Measurements from ENCODE around the gene ATE1.

Gene ATE1

DNA sequence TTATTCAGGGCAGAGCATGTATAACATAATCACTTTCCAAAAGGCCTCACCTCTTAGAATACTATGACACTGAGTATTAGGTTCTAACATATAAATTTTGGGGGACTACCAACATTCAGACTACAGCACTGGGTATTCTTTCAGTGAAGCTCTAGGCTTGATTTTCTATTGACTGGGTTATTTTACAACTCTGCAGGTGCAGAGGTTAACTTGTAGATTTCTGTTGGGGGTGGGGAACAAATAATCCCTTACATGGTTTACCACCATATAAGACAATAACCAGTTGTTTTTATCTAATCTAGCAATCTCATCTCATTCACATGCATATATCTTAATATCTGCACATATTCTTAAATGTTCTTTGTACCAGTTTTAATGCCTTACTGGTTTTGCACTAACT is 73.9 kb downstream of the ATE1 start:
- TF ChIP-seq, protein P1, sequence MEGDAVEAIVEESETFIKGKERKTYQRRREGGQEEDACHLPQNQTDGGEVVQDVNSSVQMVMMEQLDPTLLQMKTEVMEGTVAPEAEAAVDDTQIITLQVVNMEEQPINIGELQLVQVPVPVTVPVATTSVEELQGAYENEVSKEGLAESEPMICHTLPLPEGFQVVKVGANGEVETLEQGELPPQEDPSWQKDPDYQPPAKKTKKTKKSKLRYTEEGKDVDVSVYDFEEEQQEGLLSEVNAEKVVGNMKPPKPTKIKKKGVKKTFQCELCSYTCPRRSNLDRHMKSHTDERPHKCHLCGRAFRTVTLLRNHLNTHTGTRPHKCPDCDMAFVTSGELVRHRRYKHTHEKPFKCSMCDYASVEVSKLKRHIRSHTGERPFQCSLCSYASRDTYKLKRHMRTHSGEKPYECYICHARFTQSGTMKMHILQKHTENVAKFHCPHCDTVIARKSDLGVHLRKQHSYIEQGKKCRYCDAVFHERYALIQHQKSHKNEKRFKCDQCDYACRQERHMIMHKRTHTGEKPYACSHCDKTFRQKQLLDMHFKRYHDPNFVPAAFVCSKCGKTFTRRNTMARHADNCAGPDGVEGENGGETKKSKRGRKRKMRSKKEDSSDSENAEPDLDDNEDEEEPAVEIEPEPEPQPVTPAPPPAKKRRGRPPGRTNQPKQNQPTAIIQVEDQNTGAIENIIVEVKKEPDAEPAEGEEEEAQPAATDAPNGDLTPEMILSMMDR (IDR thresholded peaks at IDR 0.05; ENCODE audit: low read length, missing control alignments) = no peak
- DNase-seq (ENCODE audit: low read depth) = no peak
- no peak overlapping the region for H3K4me3 ChIP-seq (replicated peaks; ENCODE audit: low read depth, low read length)

DNA sequence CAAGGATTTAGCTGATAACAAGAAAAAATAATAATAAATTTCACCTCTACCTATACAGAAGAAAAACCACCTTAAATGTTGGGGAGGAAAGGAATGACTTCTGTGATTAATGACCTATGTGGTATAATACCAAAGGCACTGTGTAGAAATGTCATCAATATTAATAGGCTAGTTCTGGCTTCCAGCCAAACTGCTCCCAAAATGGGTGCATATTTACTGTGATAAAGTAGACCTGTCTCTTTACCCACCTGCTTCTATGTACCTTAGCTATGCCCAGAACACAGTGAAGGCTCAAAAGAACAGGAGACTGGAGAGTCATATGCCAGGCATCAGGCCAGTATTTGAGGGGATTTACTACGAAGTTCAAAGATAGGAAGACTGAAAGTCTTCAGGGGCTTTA is 76.0 kb downstream of the ATE1 start:
- no peak for DNase-seq (ENCODE audit: low read depth)
- no peak overlapping the region for H3K4me3 ChIP-seq (replicated peaks; ENCODE audit: low read depth, low read length)
- TF ChIP-seq, protein P1 (IDR thresholded peaks at IDR 0.05; ENCODE audit: low read length, missing control alignments) = no peak

DNA sequence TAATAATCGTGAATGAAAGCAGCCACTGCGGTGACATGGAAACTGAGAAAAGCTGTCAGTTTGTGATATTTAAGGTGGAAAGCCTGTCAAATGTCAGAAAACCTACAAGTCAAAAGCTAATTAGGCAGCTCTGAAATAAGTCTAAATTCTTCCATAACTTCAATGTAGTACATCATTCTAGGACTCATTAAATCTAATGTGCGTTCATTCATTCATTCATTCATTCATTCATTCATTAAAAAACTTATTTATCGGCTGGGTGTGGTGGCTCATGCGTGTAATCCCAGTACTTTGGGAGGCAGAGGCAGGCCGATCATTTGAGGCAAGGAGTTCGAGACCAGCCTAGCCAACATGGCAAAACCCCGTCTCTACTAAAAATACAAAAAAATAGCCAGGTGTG is 79.7 kb downstream of the ATE1 start:
- no peak overlapping the region for H3K4me3 ChIP-seq (replicated peaks; ENCODE audit: low read depth, low read length)
- TF ChIP-seq, protein P1 (IDR thresholded peaks at IDR 0.05; ENCODE audit: low read length, missing control alignments) = no peak
- no peak for DNase-seq (ENCODE audit: low read depth)

DNA sequence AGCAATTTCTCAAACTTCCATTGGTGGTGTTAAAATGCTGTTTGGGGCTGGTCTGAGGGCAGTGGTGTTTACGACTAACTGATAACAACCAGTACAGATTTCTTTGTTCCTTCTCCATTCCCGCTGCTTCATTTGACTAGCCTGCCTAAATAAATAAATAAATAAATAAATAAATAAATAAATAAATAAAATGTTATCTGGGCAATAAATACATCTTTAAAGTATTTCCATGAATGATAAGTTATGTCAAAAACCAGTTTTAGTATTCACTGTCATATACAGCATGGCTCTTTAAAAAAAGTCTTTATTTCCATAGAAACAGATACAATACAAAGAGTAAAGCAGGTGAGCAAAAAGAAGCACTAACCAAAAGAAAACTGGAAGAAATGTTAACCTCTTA is 81.3 kb downstream of the ATE1 start:
- TF ChIP-seq, protein P1 (IDR thresholded peaks at IDR 0.05; ENCODE audit: low read length, missing control alignments) = no peak
- no peak overlapping the region for H3K4me3 ChIP-seq (replicated peaks; ENCODE audit: low read depth, low read length)
- no peak for DNase-seq (ENCODE audit: low read depth)

DNA sequence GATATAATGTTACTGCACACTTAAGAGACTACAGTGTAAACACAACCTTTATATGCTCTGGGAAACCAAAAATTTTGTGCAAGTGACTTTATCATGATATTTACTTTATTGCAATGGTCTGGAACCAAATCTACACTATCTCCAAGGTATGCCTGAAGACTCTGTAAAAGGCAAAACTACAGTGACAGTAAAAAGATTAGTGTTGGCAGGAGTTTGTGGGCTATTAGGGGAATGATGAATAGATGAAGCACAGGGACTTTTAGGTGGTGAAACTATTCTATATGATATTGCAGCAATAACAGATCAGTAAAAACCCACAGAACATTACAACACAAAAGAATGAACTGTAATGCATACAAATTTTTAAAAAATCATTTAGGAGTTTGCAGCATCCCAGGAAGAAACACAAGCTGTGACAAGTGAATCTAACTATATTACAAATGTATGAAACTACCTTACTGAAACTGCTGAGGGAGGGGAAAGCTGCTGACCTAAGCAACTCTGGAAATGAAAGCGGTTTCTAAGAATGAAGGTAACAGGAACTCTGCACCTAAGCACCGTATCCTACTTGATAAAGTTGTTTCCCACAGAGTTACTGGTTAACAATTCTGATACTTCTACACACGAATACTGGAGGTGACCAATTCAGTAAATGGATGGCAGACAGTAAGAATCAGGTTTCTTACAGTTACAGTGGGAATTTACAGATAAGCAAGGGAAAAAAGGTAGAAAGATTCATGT is 82.6 kb downstream of the ATE1 start:
- no peak overlapping the region for H3K4me3 ChIP-seq (replicated peaks; ENCODE audit: low read depth, low read length)
- no peak for DNase-seq (ENCODE audit: low read depth)
- TF ChIP-seq, protein P1 (IDR thresholded peaks at IDR 0.05; ENCODE audit: low read length, missing control alignments) = no peak

DNA sequence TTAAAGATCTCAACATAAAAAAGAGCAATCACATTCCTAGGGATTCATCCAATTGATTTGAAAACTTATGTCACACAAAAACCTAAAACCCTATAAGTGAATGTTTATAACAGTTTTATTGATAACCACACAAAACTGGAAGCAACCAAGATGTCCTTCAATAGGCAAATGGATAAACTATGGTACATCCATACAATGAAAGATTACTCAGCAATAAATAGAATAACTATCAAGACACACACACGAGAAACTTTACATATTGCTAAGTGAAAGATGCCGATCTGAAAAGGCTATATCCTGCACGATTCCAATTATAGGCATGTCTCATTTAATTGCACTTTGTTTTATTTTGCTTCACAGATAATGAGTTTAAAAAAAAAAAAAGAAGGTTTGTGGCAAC is 83.3 kb downstream of the ATE1 start:
- TF ChIP-seq, protein P1 (IDR thresholded peaks at IDR 0.05; ENCODE audit: low read length, missing control alignments) = no peak
- no peak for DNase-seq (ENCODE audit: low read depth)
- no peak overlapping the region for H3K4me3 ChIP-seq (replicated peaks; ENCODE audit: low read depth, low read length)

DNA sequence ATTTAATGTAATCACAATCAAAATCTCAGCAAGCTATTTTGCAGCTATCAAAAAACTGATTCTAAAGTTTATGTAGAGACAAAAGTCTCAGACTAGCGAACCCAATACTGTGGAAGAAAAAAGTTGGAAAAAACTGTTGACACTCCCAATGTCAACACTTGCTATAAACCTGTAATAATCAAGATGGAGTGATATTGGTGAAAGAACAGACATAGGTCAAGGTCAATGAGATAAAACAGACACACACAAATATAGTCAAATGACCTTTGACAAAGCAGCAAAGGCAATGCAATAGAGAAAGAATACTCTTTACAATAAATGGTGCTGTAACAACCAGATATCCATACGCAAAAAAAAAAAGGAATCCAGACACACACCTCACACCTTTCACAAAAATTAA is 84.5 kb downstream of the ATE1 start:
- no peak overlapping the region for H3K4me3 ChIP-seq (replicated peaks; ENCODE audit: low read depth, low read length)
- TF ChIP-seq, protein P1 (IDR thresholded peaks at IDR 0.05; ENCODE audit: low read length, missing control alignments) = no peak
- no peak for DNase-seq (ENCODE audit: low read depth)

Data from fibroblast of pulmonary artery (primary cell).